GM12878 (cell line): Measurements from ENCODE around the gene CPA4. TPM values are rescaled to one million over a fixed set of nuclear protein-coding genes. Genes with fewer than 3 reads are reported as not detected.

Experiments
- ATAC-seq: fragments of 200-7000 bp; cut with Tn5 transposase; 3 replicates; pipeline ENCODE4 v1.9.1; 2020; ENCODE audit warnings: mild to moderate bottlenecking, moderate library complexity
- BruUV-seq: library from RNA; stranded (reverse); fragments of 400-500 nt; replicated peaks from 2 replicates; lab custom pipeline; 2021; lab: Mats Ljungman, UMichigan
- CTCF ChIA-PET: fragments of 300-600 bp; sonication (Branson Sonifier 250); formaldehyde crosslinking; extraction: SDS; loops from one replicate; lab custom pipeline; 2021; ENCODE audit warnings: inconsistent platforms; lab: Yijun Ruan, JAX
- POLR2A ChIA-PET: fragments of 350-600 bp; formaldehyde crosslinking; extraction: SDS; loops from one replicate; lab custom pipeline; 2021; ENCODE audit warnings: inconsistent platforms; lab: Charles Lee
- RAD21 ChIA-PET: fragments of 300-600 bp; sonication (Branson Sonifier 250); formaldehyde crosslinking; loops from one replicate; lab custom pipeline; 2023; ENCODE audit warnings: antibody characterized with exemption; ENCODE audit not compliant: unreplicated experiment; lab: Charles Lee
- SMC1A ChIA-PET: fragments of 300-600 bp; sonication (Branson Sonifier 250); formaldehyde crosslinking; loops from one replicate; lab custom pipeline; 2023; ENCODE audit not compliant: unreplicated experiment, uncharacterized antibody; lab: Charles Lee
- DNase-seq: peaks from one replicate; pipeline ENCODE4 v3.0.0-alpha.2; 2011; ENCODE audit warnings: low read depth, low spot score
- FAIRE-seq: peaks from 3 replicates; lab custom pipeline; 2011; peaks lifted over from hg19 to GRCh38; lab: Jason Lieb, UNC
- H2AFZ ChIP-seq: 2 replicates; pipeline ENCODE4 v1.6.0; 2011; ENCODE audit warnings: low read depth, low read length, control low read depth; ENCODE audit not compliant: control insufficient read depth
- H3K27ac ChIP-seq: 2 replicates; pipeline ENCODE4 v1.5.1; 2011; ENCODE audit warnings: control low read depth; ENCODE audit not compliant: control insufficient read depth, insufficient read depth
- H3K27me3 ChIP-seq, 2 experiments: replicated peaks in 1 of 2; 2 replicates each; pipeline versions ENCODE4 v1.6.0 to v1.6.1; 2011; ENCODE audit warnings: low read length in 1 of 2; ENCODE audit not compliant: control insufficient read depth in 2 of 2, insufficient read depth in 2 of 2
- H3K36me3 ChIP-seq, 2 experiments: 2 replicates each; pipeline ENCODE4 v1.5.1; 2011; ENCODE audit warnings: low read length in 1 of 2; ENCODE audit not compliant: control insufficient read depth in 2 of 2, insufficient read depth in 2 of 2
- H3K4me1 ChIP-seq: 2 replicates; pipeline ENCODE4 v1.6.1; 2011; ENCODE audit warnings: mild to moderate bottlenecking, low read length, moderate library complexity, mixed read lengths; ENCODE audit not compliant: control insufficient read depth, insufficient read depth
- H3K4me2 ChIP-seq: 2 replicates; pipeline ENCODE4 v1.6.0; 2011; ENCODE audit warnings: control low read depth; ENCODE audit not compliant: control insufficient read depth, insufficient read depth
- H3K4me3 ChIP-seq: fragments of 200-600 bp; sonication (generic); 2 replicates; pipeline ENCODE4 v1.5.1; 2016
- H3K79me2 ChIP-seq: 2 replicates; pipeline ENCODE4 v1.6.0; 2011; ENCODE audit warnings: low read length; ENCODE audit not compliant: control insufficient read depth, insufficient read depth
- H3K9ac ChIP-seq: 2 replicates; pipeline ENCODE4 v1.8.0; 2011; ENCODE audit warnings: low read length, control low read depth, mixed read lengths; ENCODE audit not compliant: control insufficient read depth, insufficient read depth
- H3K9me3 ChIP-seq: replicated peaks from 3 replicates; pipeline ENCODE4 v1.5.1; 2011; ENCODE audit warnings: mild to moderate bottlenecking, low read length; ENCODE audit not compliant: control insufficient read depth, insufficient read depth
- H4K20me1 ChIP-seq: 2 replicates; pipeline ENCODE4 v1.6.0; 2011; ENCODE audit not compliant: control insufficient read depth, insufficient read depth
- BHLHE40 ChIP-seq, 2 experiments: fragments of 450-650 bp in 1 of 2; IDR thresholded peaks; 2 replicates each; pipeline ENCODE4 v1.6.1; 2011 to 2017; ENCODE audit warnings: low read depth in 2 of 2, borderline replicate concordance in 1 of 2, improper control_type of control experiment in 1 of 2, low read length in 1 of 2, mild to moderate bottlenecking in 1 of 2
- CBX3 ChIP-seq: fragments of 200-600 bp; sonication (generic); IDR thresholded peaks from 2 replicates; pipeline ENCODE4 v1.6.1; 2016; ENCODE audit warnings: low read depth, borderline replicate concordance
- FOS ChIP-seq: IDR thresholded peaks from 3 replicates; pipeline ENCODE4 v1.6.1; 2011; ENCODE audit warnings: borderline replicate concordance; ENCODE audit not compliant: insufficient read length; ENCODE audit errors: extremely low read depth
- NRF1 ChIP-seq: conservative IDR thresholded peaks from 2 replicates; pipeline ENCODE4 v1.6.1; 2011; ENCODE audit warnings: mild to moderate bottlenecking, low read depth, low read length, improper control_type of control experiment
- SMARCA5 ChIP-seq: fragments of 450-650 bp; IDR thresholded peaks from 2 replicates; pipeline ENCODE4 v1.6.1; 2017; ENCODE audit warnings: mild to moderate bottlenecking
- SUZ12 ChIP-seq: fragments of 200-600 bp; sonication (generic); IDR thresholded peaks from one replicate; pipeline ENCODE4 v1.6.1; 2018; ENCODE audit warnings: antibody characterized with exemption, mild to moderate bottlenecking; ENCODE audit not compliant: unreplicated experiment
- WGBS: methylation state at CpG from one replicate; pipeline ENCODE4 v1.1.6; 2016; ENCODE audit warnings: low lambda C conversion rate; ENCODE audit not compliant: insufficient replicate concordance, insufficient coverage; ENCODE audit errors: missing lambda C conversion rate; 5-methylcytosine and 5-hydroxymethylcytosine counted together
- in situ Hi-C: fragments of 300-500 bp; cut with MboI; formaldehyde crosslinking; loops from 9 replicates; pipeline ENCODE4 v1.14.3; 2018; ENCODE audit warnings: mixed read lengths
- intact Hi-C: fragments of 100-400 bp; cut with micrococcal nuclease; formaldehyde crosslinking; loops from one replicate; pipeline ENCODE4 v1.14.2; 2022; ENCODE audit not compliant: unreplicated experiment
- polyA plus RNA-seq, 11 experiments: library from polyadenylated mRNA; depleted of rRNA in 4 of 11; unstranded in 6 of 11; stranded (reverse) in 5 of 11; fragments of >200 nt; fragmentation: Nextera tagmentation in 4 of 11; fragmentation: Illumina TruSeq in 1 of 11; extraction: Ambion mirVana in 4 of 11; extraction: Trizol in 1 of 11; gene quantifications; 1 replicate in 1 of 11; 2 replicates in 10 of 11; pipeline versions ENCODE4 v1.2.1 to v1.2.3, GENCODE V29; 2011 to 2016; ENCODE audit warnings: inconsistent platforms in 2 of 11, missing spikeins in 2 of 11, low read depth in 1 of 11
- total RNA-seq, 4 experiments: library from RNA; depleted of rRNA in 3 of 4; stranded (reverse); fragments of >200 nt in 3 of 4; fragmentation: Illumina TruSeq in 1 of 4; extraction: Trizol in 1 of 4; gene quantifications; 2 replicates each; pipeline versions ENCODE4 v1.2.1 to v1.2.3, GENCODE V29; 2013 to 2021
- TF ChIP-seq, protein P1 (sequence below): fragments of 450-650 bp; conservative IDR thresholded peaks from 2 replicates; pipeline ENCODE4 v1.6.1; 2017; ENCODE audit warnings: mild to moderate bottlenecking, moderate library complexity
- TF ChIP-seq, protein P2 (sequence below): fragments of 450-650 bp; IDR thresholded peaks from 2 replicates; pipeline ENCODE4 v1.6.1; 2017; ENCODE audit warnings: low read depth, mild to moderate bottlenecking, moderate library complexity

Gene CPA4
- total and polyA plus RNA-seq, 10 of the 15 experiments (the other 5 are each of a cell fraction or from before 2014, with no cell fraction given): 0.05 to 0.35 (median 0.18) TPM; not detected in 1

- TF ChIP-seq, protein P1, sequence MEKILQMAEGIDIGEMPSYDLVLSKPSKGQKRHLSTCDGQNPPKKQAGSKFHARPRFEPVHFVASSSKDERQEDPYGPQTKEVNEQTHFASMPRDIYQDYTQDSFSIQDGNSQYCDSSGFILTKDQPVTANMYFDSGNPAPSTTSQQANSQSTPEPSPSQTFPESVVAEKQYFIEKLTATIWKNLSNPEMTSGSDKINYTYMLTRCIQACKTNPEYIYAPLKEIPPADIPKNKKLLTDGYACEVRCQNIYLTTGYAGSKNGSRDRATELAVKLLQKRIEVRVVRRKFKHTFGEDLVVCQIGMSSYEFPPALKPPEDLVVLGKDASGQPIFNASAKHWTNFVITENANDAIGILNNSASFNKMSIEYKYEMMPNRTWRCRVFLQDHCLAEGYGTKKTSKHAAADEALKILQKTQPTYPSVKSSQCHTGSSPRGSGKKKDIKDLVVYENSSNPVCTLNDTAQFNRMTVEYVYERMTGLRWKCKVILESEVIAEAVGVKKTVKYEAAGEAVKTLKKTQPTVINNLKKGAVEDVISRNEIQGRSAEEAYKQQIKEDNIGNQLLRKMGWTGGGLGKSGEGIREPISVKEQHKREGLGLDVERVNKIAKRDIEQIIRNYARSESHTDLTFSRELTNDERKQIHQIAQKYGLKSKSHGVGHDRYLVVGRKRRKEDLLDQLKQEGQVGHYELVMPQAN: no peak
- TF ChIP-seq NRF1: no peak
These were observed 60.2 kb downstream of the CPA4 start (continued) for GRCh38 chr7:130353196-130353595.

DNA sequence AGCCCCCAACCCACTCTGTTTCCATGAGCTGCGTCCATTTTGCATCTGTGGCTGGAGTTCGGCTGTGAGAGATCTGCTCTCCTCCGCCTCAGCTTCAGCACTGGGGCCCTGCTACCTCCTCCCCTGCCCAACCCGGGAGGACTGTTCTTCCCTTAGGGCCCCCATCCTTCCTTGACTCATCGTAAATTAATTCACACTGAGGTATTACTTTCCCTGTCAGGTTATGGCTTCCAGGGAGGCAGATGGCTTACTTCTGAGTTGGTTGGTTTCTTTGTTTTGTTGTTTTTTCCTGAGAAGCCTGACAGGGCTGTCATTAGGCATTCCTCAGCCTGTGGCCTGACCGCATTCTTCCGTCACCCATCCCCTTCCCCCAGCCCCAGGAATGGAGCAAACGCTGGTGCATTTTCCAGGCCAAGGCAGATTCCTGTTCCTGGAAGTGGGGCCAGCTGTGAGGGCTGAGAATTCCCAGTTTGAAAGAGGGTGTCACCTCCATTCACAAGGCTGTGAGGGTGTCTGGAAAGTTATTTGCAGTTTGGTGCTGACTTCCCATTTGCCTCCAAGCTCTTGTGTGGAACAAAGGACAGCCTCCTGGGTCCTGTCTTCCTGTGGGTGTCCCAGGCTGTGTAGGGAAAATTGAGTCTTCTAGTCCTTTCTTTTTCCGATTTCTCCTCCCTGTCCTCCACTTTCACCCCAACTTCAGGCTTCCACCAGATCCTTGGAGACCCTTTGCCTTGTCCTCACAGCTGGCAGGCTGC, 63.3 kb downstream of the CPA4 start:
- no TSS peak for BruUV-seq
- intact Hi-C loops: no loop called here
- Histone ChIP-seq H3K4me2 (no peak overlapping the region), H2AFZ (no peak overlapping the region), H3K36me3 (no peaks in the 10 kb centered on the region), H3K4me1 (peaks cover 6% of the 10 kb centered on the region), H3K9me3 (peaks cover 2% of the 10 kb centered on the region; the same call in 1 of the 3 replicates), H3K4me3 (no peak overlapping the region), H3K9ac (no peak overlapping the region), H3K27ac (no peak overlapping the region), H3K27me3 (no peaks in the 10 kb centered on the region), H4K20me1 (no peaks in the 10 kb centered on the region), H3K79me2 (no peaks in the 10 kb centered on the region)
- FAIRE-seq (no peak), DNase-seq (no peak), ATAC-seq (no peak)
- ChIA-PET POLR2A (no interaction called here), RAD21 (no interaction called here), SMC1A (interaction anchor here (1.2 kb wide), 1 partner anchor 11 kb away, joined by 5 read pairs; no protein-coding TSS in a partner anchor), CTCF (interaction anchor here (0.9 kb wide), 1 partner anchor 10 kb away, joined by 3 read pairs; no protein-coding TSS in a partner anchor)
- WGBS: 76% methylated on average over 9 of the region's 9 CpGs
- in situ Hi-C loops: no loop called here
- TF ChIP-seq, protein P2, sequence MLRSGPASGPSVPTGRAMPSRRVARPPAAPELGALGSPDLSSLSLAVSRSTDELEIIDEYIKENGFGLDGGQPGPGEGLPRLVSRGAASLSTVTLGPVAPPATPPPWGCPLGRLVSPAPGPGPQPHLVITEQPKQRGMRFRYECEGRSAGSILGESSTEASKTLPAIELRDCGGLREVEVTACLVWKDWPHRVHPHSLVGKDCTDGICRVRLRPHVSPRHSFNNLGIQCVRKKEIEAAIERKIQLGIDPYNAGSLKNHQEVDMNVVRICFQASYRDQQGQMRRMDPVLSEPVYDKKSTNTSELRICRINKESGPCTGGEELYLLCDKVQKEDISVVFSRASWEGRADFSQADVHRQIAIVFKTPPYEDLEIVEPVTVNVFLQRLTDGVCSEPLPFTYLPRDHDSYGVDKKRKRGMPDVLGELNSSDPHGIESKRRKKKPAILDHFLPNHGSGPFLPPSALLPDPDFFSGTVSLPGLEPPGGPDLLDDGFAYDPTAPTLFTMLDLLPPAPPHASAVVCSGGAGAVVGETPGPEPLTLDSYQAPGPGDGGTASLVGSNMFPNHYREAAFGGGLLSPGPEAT: no peak
- TF ChIP-seq FOS (no peak), BHLHE40 (IDR thresholded peaks at IDR 0.05; ENCODE audit: borderline replicate concordance in 1 of 2, low read depth in 2 of 2, low read length in 1 of 2) (no peak), CBX3 (no peak), SMARCA5 (no peak), SUZ12 (no peak)
